ENCODE measurements around the gene TMEM259.

GRCh38 chr19:988510-988909, 32.4 kb downstream of the TMEM259 start:
- TF ChIP-seq, protein P1, sequence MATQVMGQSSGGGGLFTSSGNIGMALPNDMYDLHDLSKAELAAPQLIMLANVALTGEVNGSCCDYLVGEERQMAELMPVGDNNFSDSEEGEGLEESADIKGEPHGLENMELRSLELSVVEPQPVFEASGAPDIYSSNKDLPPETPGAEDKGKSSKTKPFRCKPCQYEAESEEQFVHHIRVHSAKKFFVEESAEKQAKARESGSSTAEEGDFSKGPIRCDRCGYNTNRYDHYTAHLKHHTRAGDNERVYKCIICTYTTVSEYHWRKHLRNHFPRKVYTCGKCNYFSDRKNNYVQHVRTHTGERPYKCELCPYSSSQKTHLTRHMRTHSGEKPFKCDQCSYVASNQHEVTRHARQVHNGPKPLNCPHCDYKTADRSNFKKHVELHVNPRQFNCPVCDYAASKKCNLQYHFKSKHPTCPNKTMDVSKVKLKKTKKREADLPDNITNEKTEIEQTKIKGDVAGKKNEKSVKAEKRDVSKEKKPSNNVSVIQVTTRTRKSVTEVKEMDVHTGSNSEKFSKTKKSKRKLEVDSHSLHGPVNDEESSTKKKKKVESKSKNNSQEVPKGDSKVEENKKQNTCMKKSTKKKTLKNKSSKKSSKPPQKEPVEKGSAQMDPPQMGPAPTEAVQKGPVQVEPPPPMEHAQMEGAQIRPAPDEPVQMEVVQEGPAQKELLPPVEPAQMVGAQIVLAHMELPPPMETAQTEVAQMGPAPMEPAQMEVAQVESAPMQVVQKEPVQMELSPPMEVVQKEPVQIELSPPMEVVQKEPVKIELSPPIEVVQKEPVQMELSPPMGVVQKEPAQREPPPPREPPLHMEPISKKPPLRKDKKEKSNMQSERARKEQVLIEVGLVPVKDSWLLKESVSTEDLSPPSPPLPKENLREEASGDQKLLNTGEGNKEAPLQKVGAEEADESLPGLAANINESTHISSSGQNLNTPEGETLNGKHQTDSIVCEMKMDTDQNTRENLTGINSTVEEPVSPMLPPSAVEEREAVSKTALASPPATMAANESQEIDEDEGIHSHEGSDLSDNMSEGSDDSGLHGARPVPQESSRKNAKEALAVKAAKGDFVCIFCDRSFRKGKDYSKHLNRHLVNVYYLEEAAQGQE (IDR thresholded peaks at IDR 0.05; ENCODE audit: low read depth), result no peak
- TF ChIP-seq EP300 (IDR thresholded peaks at IDR 0.05; ENCODE audit: borderline replicate concordance) (no peak), FOXM1 (IDR thresholded peaks at IDR 0.05; ENCODE audit: borderline replicate concordance, low read depth) (no peak), YY1 (IDR thresholded peaks at IDR 0.05; ENCODE audit: low read depth) (no peak), CREB1 (IDR thresholded peaks at IDR 0.05; ENCODE audit: low read depth) (no peak)
- TF ChIP-seq, protein P2, sequence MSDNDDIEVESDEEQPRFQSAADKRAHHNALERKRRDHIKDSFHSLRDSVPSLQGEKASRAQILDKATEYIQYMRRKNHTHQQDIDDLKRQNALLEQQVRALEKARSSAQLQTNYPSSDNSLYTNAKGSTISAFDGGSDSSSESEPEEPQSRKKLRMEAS (IDR thresholded peaks at IDR 0.05), result no peak

All from Ishikawa (cell line).